Fibroblast of lung (primary cell): ENCODE results near the gene TSPAN5.

ENCODE experiments used
- EZH2 ChIP-seq: IDR thresholded peaks from 2 replicates; pipeline ENCODE4 v1.5.1; 2012; ENCODE audit warnings: low read length, control low read depth, mild to moderate bottlenecking; ENCODE audit errors: missing control alignments
- TF ChIP-seq, protein P1 (sequence below), 2 donors: IDR thresholded peaks in 1 of 2; conservative IDR thresholded peaks in 1 of 2; 1 replicate in 1 of 2; 2 replicates in 1 of 2; pipeline ENCODE4 v1.5.1; 2011 to 2012; ENCODE audit warnings: low read length in 2 of 2, control low read depth in 1 of 2, inconsistent platforms in 1 of 2, low read depth in 1 of 2, mild to moderate bottlenecking in 1 of 2

DNA sequence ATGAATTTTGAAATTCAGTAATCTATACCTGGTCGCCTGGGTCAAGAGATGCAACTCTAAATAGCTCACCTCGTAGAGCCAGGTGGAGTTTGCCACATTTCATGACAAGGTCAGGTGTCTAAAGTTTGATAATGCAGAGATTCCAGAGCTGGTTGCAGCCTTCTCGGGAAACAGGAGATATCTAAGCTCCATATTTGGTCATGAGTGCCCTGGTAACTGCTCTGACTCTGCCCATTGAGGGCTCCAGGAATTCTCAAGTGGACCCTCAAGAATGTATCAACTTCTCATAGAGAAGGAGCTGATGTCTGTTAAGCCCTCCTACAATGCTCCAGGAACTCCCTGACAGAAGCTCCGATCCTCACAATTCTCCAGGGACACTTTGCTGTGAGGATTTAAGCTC, 33.2 kb upstream of the TSPAN5 start:
- TF ChIP-seq, protein P1, sequence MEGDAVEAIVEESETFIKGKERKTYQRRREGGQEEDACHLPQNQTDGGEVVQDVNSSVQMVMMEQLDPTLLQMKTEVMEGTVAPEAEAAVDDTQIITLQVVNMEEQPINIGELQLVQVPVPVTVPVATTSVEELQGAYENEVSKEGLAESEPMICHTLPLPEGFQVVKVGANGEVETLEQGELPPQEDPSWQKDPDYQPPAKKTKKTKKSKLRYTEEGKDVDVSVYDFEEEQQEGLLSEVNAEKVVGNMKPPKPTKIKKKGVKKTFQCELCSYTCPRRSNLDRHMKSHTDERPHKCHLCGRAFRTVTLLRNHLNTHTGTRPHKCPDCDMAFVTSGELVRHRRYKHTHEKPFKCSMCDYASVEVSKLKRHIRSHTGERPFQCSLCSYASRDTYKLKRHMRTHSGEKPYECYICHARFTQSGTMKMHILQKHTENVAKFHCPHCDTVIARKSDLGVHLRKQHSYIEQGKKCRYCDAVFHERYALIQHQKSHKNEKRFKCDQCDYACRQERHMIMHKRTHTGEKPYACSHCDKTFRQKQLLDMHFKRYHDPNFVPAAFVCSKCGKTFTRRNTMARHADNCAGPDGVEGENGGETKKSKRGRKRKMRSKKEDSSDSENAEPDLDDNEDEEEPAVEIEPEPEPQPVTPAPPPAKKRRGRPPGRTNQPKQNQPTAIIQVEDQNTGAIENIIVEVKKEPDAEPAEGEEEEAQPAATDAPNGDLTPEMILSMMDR (conservative IDR thresholded peaks at IDR 0.05 in 1 of 2, IDR thresholded peaks at IDR 0.05 in 1 of 2; ENCODE audit: low read depth in 1 of 2, low read length in 2 of 2) = no peak
- no peak for TF ChIP-seq EZH2
